Measurements from ENCODE around the gene IFFO2.

The IFFO2 gene

GRCh38 chr1:19000065-19000464, 43.6 kb upstream of the IFFO2 start:
- no peaks in the 10 kb centered on the region for H3K9me2 ChIP-seq (ENCODE audit: low read depth, low read length)
- no peaks in the 10 kb centered on the region for H4K20me1 ChIP-seq (ENCODE audit: insufficient read depth, low read length)
- H3K79me2 ChIP-seq (ENCODE audit: insufficient read depth, low read length), result no peaks in the 10 kb centered on the region
- no peak overlapping the region for H3K4me2 ChIP-seq (ENCODE audit: low read length)
- H3K4me1 ChIP-seq (ENCODE audit: insufficient read depth, low read length, severe bottlenecking), result no peaks in the 10 kb centered on the region
- no peak overlapping the region for H3K9ac ChIP-seq (ENCODE audit: low read length)
- no peak overlapping the region for H2AFZ ChIP-seq (ENCODE audit: low read length)
- H3K9me3 ChIP-seq (ENCODE audit: low read length), result 0 out of 2 replicates have a peak, but pooled peaks cover 5% of the 10 kb centered on the region
- no peak overlapping the region for H3K27ac ChIP-seq (ENCODE audit: low read depth, low read length, poor library complexity, severe bottlenecking)
- H3F3A ChIP-seq (ENCODE audit: insufficient read depth, low read length), result no peaks in the 10 kb centered on the region
- H3K36me3 ChIP-seq (ENCODE audit: insufficient read depth, low read length), result no peaks in the 10 kb centered on the region
- H3K27me3 ChIP-seq (ENCODE audit: insufficient read depth, low read length), result no peaks in the 10 kb centered on the region
- TF ChIP-seq, protein P1, sequence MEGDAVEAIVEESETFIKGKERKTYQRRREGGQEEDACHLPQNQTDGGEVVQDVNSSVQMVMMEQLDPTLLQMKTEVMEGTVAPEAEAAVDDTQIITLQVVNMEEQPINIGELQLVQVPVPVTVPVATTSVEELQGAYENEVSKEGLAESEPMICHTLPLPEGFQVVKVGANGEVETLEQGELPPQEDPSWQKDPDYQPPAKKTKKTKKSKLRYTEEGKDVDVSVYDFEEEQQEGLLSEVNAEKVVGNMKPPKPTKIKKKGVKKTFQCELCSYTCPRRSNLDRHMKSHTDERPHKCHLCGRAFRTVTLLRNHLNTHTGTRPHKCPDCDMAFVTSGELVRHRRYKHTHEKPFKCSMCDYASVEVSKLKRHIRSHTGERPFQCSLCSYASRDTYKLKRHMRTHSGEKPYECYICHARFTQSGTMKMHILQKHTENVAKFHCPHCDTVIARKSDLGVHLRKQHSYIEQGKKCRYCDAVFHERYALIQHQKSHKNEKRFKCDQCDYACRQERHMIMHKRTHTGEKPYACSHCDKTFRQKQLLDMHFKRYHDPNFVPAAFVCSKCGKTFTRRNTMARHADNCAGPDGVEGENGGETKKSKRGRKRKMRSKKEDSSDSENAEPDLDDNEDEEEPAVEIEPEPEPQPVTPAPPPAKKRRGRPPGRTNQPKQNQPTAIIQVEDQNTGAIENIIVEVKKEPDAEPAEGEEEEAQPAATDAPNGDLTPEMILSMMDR (IDR thresholded peaks at IDR 0.05; ENCODE audit: low read length), result no peak
- no peak for TF ChIP-seq EZH2 (IDR thresholded peaks at IDR 0.05; ENCODE audit: borderline replicate concordance, low read length)
- no peak overlapping the region for H3K4me3 ChIP-seq (ENCODE audit: low read depth, low read length, poor library complexity, severe bottlenecking)

GRCh38 chr1:18999359-18999758, 42.9 kb upstream of the IFFO2 start:
- Histone ChIP-seq H3K4me1 (ENCODE audit: insufficient read depth, low read length, severe bottlenecking) (no peaks in the 10 kb centered on the region), H3K9me2 (ENCODE audit: low read depth, low read length) (no peaks in the 10 kb centered on the region), H3K36me3 (ENCODE audit: insufficient read depth, low read length) (no peaks in the 10 kb centered on the region), H3K4me3 (ENCODE audit: low read depth, low read length, poor library complexity, severe bottlenecking) (no peak overlapping the region), H3F3A (ENCODE audit: insufficient read depth, low read length) (no peaks in the 10 kb centered on the region), H4K20me1 (ENCODE audit: insufficient read depth, low read length) (no peaks in the 10 kb centered on the region), H3K27ac (ENCODE audit: low read depth, low read length, poor library complexity, severe bottlenecking) (no peak overlapping the region), H3K9me3 (ENCODE audit: low read length) (0 out of 2 replicates have a peak, but pooled peaks cover 5% of the 10 kb centered on the region), H3K4me2 (ENCODE audit: low read length) (no peak overlapping the region), H3K79me2 (ENCODE audit: insufficient read depth, low read length) (no peaks in the 10 kb centered on the region), H2AFZ (ENCODE audit: low read length) (no peak overlapping the region), H3K27me3 (ENCODE audit: insufficient read depth, low read length) (no peaks in the 10 kb centered on the region), H3K9ac (ENCODE audit: low read length) (no peak overlapping the region)
- no peak for TF ChIP-seq EZH2 (IDR thresholded peaks at IDR 0.05; ENCODE audit: borderline replicate concordance, low read length)
- TF ChIP-seq, protein P1 (IDR thresholded peaks at IDR 0.05; ENCODE audit: low read length), result no peak

GRCh38 chr1:18998016-18998724, 41.7 kb upstream of the IFFO2 start:
- no peak overlapping the region for H2AFZ ChIP-seq (ENCODE audit: low read length)
- H3K79me2 ChIP-seq (ENCODE audit: insufficient read depth, low read length), result no peaks in the 10 kb centered on the region
- H3K9me2 ChIP-seq (ENCODE audit: low read depth, low read length), result no peaks in the 10 kb centered on the region
- H4K20me1 ChIP-seq (ENCODE audit: insufficient read depth, low read length), result no peaks in the 10 kb centered on the region
- TF ChIP-seq, protein P1 (IDR thresholded peaks at IDR 0.05; ENCODE audit: low read length), result no peak
- no peak for TF ChIP-seq EZH2 (IDR thresholded peaks at IDR 0.05; ENCODE audit: borderline replicate concordance, low read length)
- 0 out of 2 replicates have a peak, but pooled peaks cover 5% of the 10 kb centered on the region for H3K9me3 ChIP-seq (ENCODE audit: low read length)
- no peaks in the 10 kb centered on the region for H3K27me3 ChIP-seq (ENCODE audit: insufficient read depth, low read length)
- no peak overlapping the region for H3K27ac ChIP-seq (ENCODE audit: low read depth, low read length, poor library complexity, severe bottlenecking)
- H3K36me3 ChIP-seq (ENCODE audit: insufficient read depth, low read length), result no peaks in the 10 kb centered on the region
- H3K9ac ChIP-seq (ENCODE audit: low read length), result no peak overlapping the region
- H3K4me3 ChIP-seq (ENCODE audit: low read depth, low read length, poor library complexity, severe bottlenecking), result no peak overlapping the region
- no peaks in the 10 kb centered on the region for H3K4me1 ChIP-seq (ENCODE audit: insufficient read depth, low read length, severe bottlenecking)
- no peaks in the 10 kb centered on the region for H3F3A ChIP-seq (ENCODE audit: insufficient read depth, low read length)
- no peak overlapping the region for H3K4me2 ChIP-seq (ENCODE audit: low read length)

Data from OCI-LY1 (cell line).